H1 (cell line): ENCODE results near the gene ZBTB25. TPM values are rescaled to one million over a fixed set of nuclear protein-coding genes. Genes with fewer than 3 reads are reported as not detected.

Source experiments
- CTCF ChIA-PET: fragments of 300-600 bp; sonication (Branson Sonifier 250); formaldehyde crosslinking; loops from one replicate; lab custom pipeline; 2021; ENCODE audit not compliant: partially characterized antibody; lab: Charles Lee
- POLR2A ChIA-PET: fragments of 300-600 bp; sonication (Branson Sonifier 250); formaldehyde crosslinking; loops from one replicate; lab custom pipeline; 2021; ENCODE audit warnings: inconsistent platforms; ENCODE audit not compliant: partially characterized antibody; lab: Charles Lee
- DNase-seq, 2 experiments: peaks; one replicate each; pipeline versions ENCODE4 v3.0.0 to v3.0.0-alpha.2; 2010 to 2022; ENCODE audit warnings: low spot score in 2 of 2, low read depth in 1 of 2, mixed read lengths in 1 of 2
- FAIRE-seq: peaks from 2 replicates; lab custom pipeline; 2011; peaks lifted over from hg19 to GRCh38; lab: Jason Lieb, UNC
- H2AFZ ChIP-seq: 2 replicates; pipeline ENCODE4 v1.8.1; 2012; ENCODE audit warnings: low read length, inconsistent platforms
- H2AK5ac ChIP-seq: 2 replicates; pipeline ENCODE4 v1.6.1; 2013; ENCODE audit warnings: low read depth, low read length
- H2BK120ac ChIP-seq: replicated peaks from 2 replicates; pipeline ENCODE3; 2013; ENCODE audit warnings: low read depth, low read length, inconsistent platforms
- H2BK12ac ChIP-seq: 2 replicates; pipeline ENCODE4 v1.6.1; 2013; ENCODE audit warnings: low read depth, low read length
- H2BK15ac ChIP-seq: 2 replicates; pipeline ENCODE4 v1.6.1; 2013; ENCODE audit warnings: low read length
- H2BK20ac ChIP-seq: 2 replicates; pipeline ENCODE4 v1.6.1; 2013; ENCODE audit warnings: low read length
- H2BK5ac ChIP-seq: 2 replicates; pipeline ENCODE4 v1.6.1; 2013; ENCODE audit warnings: low read depth, low read length
- H3K14ac ChIP-seq: 2 replicates; pipeline ENCODE4 v1.6.1; 2013; ENCODE audit warnings: inconsistent platforms; ENCODE audit not compliant: insufficient read length
- H3K18ac ChIP-seq: 2 replicates; pipeline ENCODE4 v1.6.1; 2013; ENCODE audit warnings: low read length; ENCODE audit errors: extremely low read depth
- H3K23ac ChIP-seq: 2 replicates; pipeline ENCODE4 v1.6.1; 2013; ENCODE audit warnings: inconsistent platforms; ENCODE audit not compliant: insufficient read length
- H3K23me2 ChIP-seq: 2 replicates; pipeline ENCODE4 v1.6.1; 2013; ENCODE audit warnings: low read depth, low read length
- H3K27ac ChIP-seq: 2 replicates; pipeline ENCODE4 v1.6.1; 2011; ENCODE audit warnings: low read depth, low read length, inconsistent platforms
- H3K27me3 ChIP-seq, 4 experiments: replicated peaks in 1 of 4; 1 replicate in 1 of 4; 2 replicates in 3 of 4; pipeline versions ENCODE4 v1.6.1 to v1.8.1; 2011 to 2013; ENCODE audit warnings: low read length in 3 of 4, mild to moderate bottlenecking in 3 of 4, inconsistent platforms in 2 of 4, mixed read lengths in 2 of 4, moderate library complexity in 1 of 4; ENCODE audit not compliant: control insufficient read depth in 3 of 4, insufficient read depth in 3 of 4; ENCODE audit errors: extremely low read depth in 1 of 4
- H3K36me3 ChIP-seq, 4 experiments: 2 replicates each; pipeline versions ENCODE4 v1.6.1 to v1.8.1; 2011 to 2013; ENCODE audit warnings: mild to moderate bottlenecking in 4 of 4, low read length in 3 of 4, moderate library complexity in 2 of 4, control low read depth in 1 of 4, inconsistent platforms in 1 of 4; ENCODE audit not compliant: insufficient read depth in 4 of 4, control insufficient read depth in 2 of 4
- H3K4ac ChIP-seq: replicated peaks from 2 replicates; pipeline ENCODE3; 2013; ENCODE audit warnings: low read length, low read depth, mixed read lengths, inconsistent platforms; ENCODE audit not compliant: insufficient read length
- H3K4me1 ChIP-seq, 4 experiments: replicated peaks in 1 of 4; 1 replicate in 1 of 4; 2 replicates in 3 of 4; pipeline versions ENCODE4 v1.6.1 to v1.8.1; 2011 to 2013; ENCODE audit warnings: low read length in 3 of 4, inconsistent platforms in 2 of 4, mixed read lengths in 1 of 4; ENCODE audit not compliant: insufficient read depth in 4 of 4, control insufficient read depth in 3 of 4
- H3K4me2 ChIP-seq, 2 experiments: 2 replicates each; pipeline versions ENCODE4 v1.6.1 to v1.8.1; 2011 to 2013; ENCODE audit warnings: low read depth in 2 of 2, low read length in 2 of 2, control low read depth in 1 of 2, inconsistent platforms in 1 of 2, mild to moderate bottlenecking in 1 of 2; ENCODE audit not compliant: insufficient read depth in 1 of 2
- H3K4me3 ChIP-seq, 4 experiments: fragments of 200-600, 300-600 bp in 1 of 4; sonication (generic), shearing (Covaris generic), sonication (Bioruptor Twin) in 1 of 4; 2 replicates each; pipeline versions ENCODE4 v1.5.1 to v1.8.1; 2011 to 2016; ENCODE audit warnings: low read length in 4 of 4, low read depth in 3 of 4, control low read depth in 2 of 4, inconsistent platforms in 2 of 4, mild to moderate bottlenecking in 2 of 4, mixed read lengths in 1 of 4, moderate library complexity in 1 of 4; ENCODE audit not compliant: insufficient read depth in 2 of 4; ENCODE audit errors: extremely low read depth in 1 of 4
- H3K56ac ChIP-seq: replicated peaks from 2 replicates; pipeline ENCODE3; 2013; ENCODE audit warnings: low read depth, mild to moderate bottlenecking, mixed read lengths, low read length, inconsistent platforms; ENCODE audit not compliant: insufficient read length
- H3K79me1 ChIP-seq: 2 replicates; pipeline ENCODE4 v1.6.1; 2013; ENCODE audit warnings: low read depth, low read length, control low read depth
- H3K79me2 ChIP-seq, 2 experiments: 2 replicates each; pipeline versions ENCODE4 v1.6.1 to v1.8.1; 2012 to 2013; ENCODE audit warnings: low read length in 2 of 2, mild to moderate bottlenecking in 2 of 2, inconsistent platforms in 1 of 2; ENCODE audit not compliant: insufficient read depth in 2 of 2, control insufficient read depth in 1 of 2
- H3K9ac ChIP-seq, 4 experiments: replicated peaks in 1 of 4; 1 replicate in 1 of 4; 2 replicates in 3 of 4; pipeline versions ENCODE4 v1.6.1 to v1.8.1; 2011 to 2013; ENCODE audit warnings: low read depth in 3 of 4, low read length in 3 of 4, control low read depth in 2 of 4, mild to moderate bottlenecking in 2 of 4, moderate library complexity in 2 of 4, inconsistent platforms in 1 of 4; ENCODE audit errors: extremely low read depth in 1 of 4
- H3K9me3 ChIP-seq, 2 experiments: 2 replicates each; pipeline versions ENCODE4 v1.6.1 to v1.8.1; 2012 to 2013; ENCODE audit warnings: mild to moderate bottlenecking in 2 of 2, moderate library complexity in 2 of 2, control low read depth in 1 of 2, inconsistent platforms in 1 of 2, low read depth in 1 of 2, low read length in 1 of 2, mixed read lengths in 1 of 2; ENCODE audit not compliant: insufficient read depth in 2 of 2
- H4K20me1 ChIP-seq, 2 experiments: replicated peaks in 1 of 2; 2 replicates each; pipeline versions ENCODE3 to v1.8.1; 2011 to 2013; ENCODE audit warnings: inconsistent platforms in 2 of 2, low read length in 2 of 2, mild to moderate bottlenecking in 1 of 2; ENCODE audit not compliant: insufficient read depth in 2 of 2, control insufficient read depth in 1 of 2
- H4K5ac ChIP-seq: 2 replicates; pipeline ENCODE4 v1.6.1; 2013; ENCODE audit warnings: low read length, low read depth, mixed read lengths, inconsistent platforms; ENCODE audit not compliant: insufficient read length
- H4K8ac ChIP-seq: 2 replicates; pipeline ENCODE4 v1.8.0; 2013; ENCODE audit warnings: mild to moderate bottlenecking, moderate library complexity, low read length, inconsistent platforms; ENCODE audit not compliant: insufficient read depth; ENCODE audit errors: extremely low read depth
- H4K91ac ChIP-seq: replicated peaks from 2 replicates; pipeline ENCODE3; 2013; ENCODE audit warnings: low read length, mixed read lengths, inconsistent platforms; ENCODE audit not compliant: insufficient read length
- CBX5 ChIP-seq: fragments of 300-800, 300-1000 bp; sonication (generic); IDR thresholded peaks from 2 replicates; pipeline ENCODE4 v1.7.1; 2016; ENCODE audit warnings: antibody characterized with exemption, low read length, low read depth
- CEBPB ChIP-seq: IDR thresholded peaks from 2 replicates; pipeline ENCODE4 v1.6.1; 2012; ENCODE audit warnings: low read depth, low read length
- GABPA ChIP-seq: IDR thresholded peaks from 2 replicates; pipeline ENCODE4 v1.6.1; 2011; ENCODE audit warnings: mild to moderate bottlenecking, low read length, moderate library complexity, borderline replicate concordance; ENCODE audit not compliant: insufficient read depth
- MAX ChIP-seq: IDR thresholded peaks from 2 replicates; pipeline ENCODE4 v1.6.1; 2012; ENCODE audit warnings: inconsistent platforms
- POLR2AphosphoS5 ChIP-seq: IDR thresholded peaks from 2 replicates; pipeline ENCODE4 v1.6.1; 2011; ENCODE audit warnings: low read depth, low read length
- RFX5 ChIP-seq: IDR thresholded peaks from 2 replicates; pipeline ENCODE4 v1.6.1; 2011; ENCODE audit warnings: low read depth, low read length, improper control_type of control experiment, borderline replicate concordance
- WGBS, 2 experiments: shearing (Covaris generic) in 1 of 2; methylation state at CpG; one replicate each; pipeline versions ENCODE4 v1.1.6 to v1.1.7; 2013 to 2015; ENCODE audit warnings: low lambda C conversion rate in 2 of 2, mixed read lengths in 2 of 2, inconsistent platforms in 1 of 2, low coverage in 1 of 2, missing lambda C conversion rate in 1 of 2; ENCODE audit not compliant: insufficient replicate concordance in 2 of 2, insufficient coverage in 1 of 2, insufficient read length in 1 of 2; ENCODE audit errors: extremely low coverage in 1 of 2, missing lambda C conversion rate in 1 of 2; 5-methylcytosine and 5-hydroxymethylcytosine counted together
- polyA plus RNA-seq, 7 experiments: library from polyadenylated mRNA; depleted of rRNA in 3 of 7; stranded (reverse) in 5 of 7; unstranded in 2 of 7; fragments of >200 nt in 5 of 7; fragments of 200-250 nt in 2 of 7; gene quantifications; 1 replicate in 5 of 7; 2 replicates in 1 of 7; 4 replicates in 1 of 7; pipeline versions ENCODE4 v1.2.1 to v1.2.3, GENCODE V29; 2011 to 2013; ENCODE audit warnings: missing spikeins in 2 of 7, mixed read lengths in 2 of 7
- total RNA-seq: library from RNA; stranded (reverse); fragmentation: NEBNext Ultra II Directional; extraction: Animal tissue kit (Norgen Biotek cat#: 25700); gene quantifications from 2 replicates; pipeline ENCODE4 v1.2.1, GENCODE V29; 2021

The ZBTB25 gene
- total and polyA plus RNA-seq, 2 of the 8 experiments (the other 6 are each of a cell fraction or from before 2014, with no cell fraction given) = 5.4 to 11.4 TPM

- H4K5ac ChIP-seq = no peak overlapping the region
- no peak overlapping the region for H3K4ac ChIP-seq
- no peaks in the 10 kb centered on the region for H3K9me3 ChIP-seq
- ChIA-PET POLR2A (interaction anchor here (0.8 to 1.0 kb wide), 2 partner anchors 8 to 66 kb away, joined by 3 read pairs; partner anchors contain the start of genes AKAP5 and HSPA2), CTCF (interaction anchor here (1.1 kb wide), 1 partner anchor 25 kb away, joined by 3 read pairs; no protein-coding TSS in a partner anchor)
- H3K9ac ChIP-seq = no peak overlapping the region
- no peak overlapping the region for H2BK120ac ChIP-seq
- DNase-seq = no peak
- H2AK5ac ChIP-seq = no peak overlapping the region
- no peak overlapping the region for H2BK20ac ChIP-seq
- H2BK12ac ChIP-seq = no peak overlapping the region
- no peak overlapping the region for H3K23ac ChIP-seq
- no peak overlapping the region for H3K4me2 ChIP-seq
- H3K4me1 ChIP-seq = no peaks in the 10 kb centered on the region
- H3K79me2 ChIP-seq = no peaks in the 10 kb centered on the region
- no peak for TF ChIP-seq MAX
- TF ChIP-seq GABPA = no peak
- TF ChIP-seq RFX5 = no peak
- no peak for TF ChIP-seq CEBPB
- TF ChIP-seq CBX5 = no peak
- TF ChIP-seq POLR2AphosphoS5 = no peak
- TF ChIP-seq, all 59 proteins: peak for 0
- H3K23me2 ChIP-seq = no peaks in the 10 kb centered on the region
- H3K4me3 ChIP-seq = no peak overlapping the region
- H3K14ac ChIP-seq = no peak overlapping the region
- WGBS, 2 experiments = 87% methylated on average over 2 of the region's 2 CpGs; no CpG with 5 or more reads in 1 of the 2 experiments
- no peak overlapping the region for H4K91ac ChIP-seq
- H3K56ac ChIP-seq = no peak overlapping the region
- H3K27me3 ChIP-seq = no peaks in the 10 kb centered on the region
- H2BK5ac ChIP-seq = no peak overlapping the region
- no peak overlapping the region for H2BK15ac ChIP-seq
- H3K79me1 ChIP-seq = no peaks in the 10 kb centered on the region
- no peak overlapping the region for H4K8ac ChIP-seq
- H3K18ac ChIP-seq = no peak overlapping the region
- H2AFZ ChIP-seq = no peak overlapping the region
- no peak overlapping the region for H3K27ac ChIP-seq
- no peak for FAIRE-seq
- H4K20me1 ChIP-seq = peaks cover 2 to 3% of the 10 kb centered on the region in 2 experiments
- no peaks in the 10 kb centered on the region for H3K36me3 ChIP-seq
Measured at GRCh38 chr14:64474041-64474440, 29.6 kb downstream of the ZBTB25 start.
